Lower leg skin (tissue), 4 donors: ENCODE results near the gene CDRT15. TPM values are rescaled to one million over a fixed set of nuclear protein-coding genes. Genes with fewer than 3 reads are reported as not detected.

Source experiments
- DNase-seq, 2 donors: peaks; one replicate each; pipeline ENCODE4 v3.0.0-alpha.2; 2019; ENCODE audit warnings: low spot score in 2 of 2
- H3K4me3 ChIP-seq: fragments of 200-600 bp; sonication (generic); 2 replicates; pipeline ENCODE4 v1.5.1; 2017; ENCODE audit warnings: mild to moderate bottlenecking, low read depth; ENCODE audit not compliant: poor library complexity, severe bottlenecking
- POLR2A ChIP-seq, 2 donors: fragments of 450-650 bp; IDR thresholded peaks; one replicate each; pipeline ENCODE4 v1.6.1; 2016 to 2017; ENCODE audit warnings: antibody characterized with exemption in 2 of 2, mild to moderate bottlenecking in 1 of 2, moderate library complexity in 1 of 2
- WGBS, 2 donors: methylation state at CpG; one replicate each; pipeline ENCODE4 v1.1.5; 2018; 5-methylcytosine and 5-hydroxymethylcytosine counted together
- intact Hi-C: fragments of 100-400 bp; cut with DNase I; formaldehyde crosslinking; loops from one replicate; pipeline ENCODE4 v1.15.0; 2023; ENCODE audit warnings: low total_unique reads
- total RNA-seq, 4 donors: library from RNA; depleted of rRNA; stranded (reverse); fragments of >200 nt; gene quantifications; one replicate each; pipeline ENCODE4 v1.1.0, GENCODE V29; 2016
- TF ChIP-seq, protein P1 (sequence below), 3 donors: fragments of 450-650 bp; IDR thresholded peaks; one replicate each; pipeline ENCODE4 v1.5.1; 2016; ENCODE audit warnings: antibody characterized with exemption in 3 of 3, mild to moderate bottlenecking in 3 of 3, moderate library complexity in 2 of 3

The CDRT15 gene
- total RNA-seq, 4 donors from 2014 or later: not detected

DNA sequence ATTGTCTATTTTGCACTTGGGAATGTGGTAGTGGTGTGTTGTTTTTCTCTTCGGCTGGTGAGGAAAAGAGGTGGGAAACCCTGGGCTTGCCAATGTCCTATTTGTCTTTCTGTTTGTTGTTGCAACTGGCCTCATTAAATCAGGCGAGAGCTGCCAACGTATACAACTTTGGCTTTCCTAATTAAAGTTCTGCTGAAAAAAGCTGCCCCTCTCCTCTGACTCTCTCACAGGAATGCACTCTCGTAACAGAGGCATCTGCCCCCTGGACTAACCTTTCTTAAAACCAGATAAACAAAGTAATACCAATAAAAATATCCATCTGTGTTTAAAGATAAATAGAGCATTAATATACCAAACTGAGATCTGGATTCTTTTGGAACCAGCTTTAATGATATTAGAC is 7.8 kb downstream of the CDRT15 start:
- no peak overlapping the region for H3K4me3 ChIP-seq
- intact Hi-C loops: no loop called here
- no peak for DNase-seq
- WGBS, 2 donors: 53 to 63% methylated on average over 4 of the region's 4 CpGs
- no peak for TF ChIP-seq POLR2A (IDR thresholded peaks at IDR 0.05)
- TF ChIP-seq, protein P1, sequence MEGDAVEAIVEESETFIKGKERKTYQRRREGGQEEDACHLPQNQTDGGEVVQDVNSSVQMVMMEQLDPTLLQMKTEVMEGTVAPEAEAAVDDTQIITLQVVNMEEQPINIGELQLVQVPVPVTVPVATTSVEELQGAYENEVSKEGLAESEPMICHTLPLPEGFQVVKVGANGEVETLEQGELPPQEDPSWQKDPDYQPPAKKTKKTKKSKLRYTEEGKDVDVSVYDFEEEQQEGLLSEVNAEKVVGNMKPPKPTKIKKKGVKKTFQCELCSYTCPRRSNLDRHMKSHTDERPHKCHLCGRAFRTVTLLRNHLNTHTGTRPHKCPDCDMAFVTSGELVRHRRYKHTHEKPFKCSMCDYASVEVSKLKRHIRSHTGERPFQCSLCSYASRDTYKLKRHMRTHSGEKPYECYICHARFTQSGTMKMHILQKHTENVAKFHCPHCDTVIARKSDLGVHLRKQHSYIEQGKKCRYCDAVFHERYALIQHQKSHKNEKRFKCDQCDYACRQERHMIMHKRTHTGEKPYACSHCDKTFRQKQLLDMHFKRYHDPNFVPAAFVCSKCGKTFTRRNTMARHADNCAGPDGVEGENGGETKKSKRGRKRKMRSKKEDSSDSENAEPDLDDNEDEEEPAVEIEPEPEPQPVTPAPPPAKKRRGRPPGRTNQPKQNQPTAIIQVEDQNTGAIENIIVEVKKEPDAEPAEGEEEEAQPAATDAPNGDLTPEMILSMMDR (IDR thresholded peaks at IDR 0.05): no peak

DNA sequence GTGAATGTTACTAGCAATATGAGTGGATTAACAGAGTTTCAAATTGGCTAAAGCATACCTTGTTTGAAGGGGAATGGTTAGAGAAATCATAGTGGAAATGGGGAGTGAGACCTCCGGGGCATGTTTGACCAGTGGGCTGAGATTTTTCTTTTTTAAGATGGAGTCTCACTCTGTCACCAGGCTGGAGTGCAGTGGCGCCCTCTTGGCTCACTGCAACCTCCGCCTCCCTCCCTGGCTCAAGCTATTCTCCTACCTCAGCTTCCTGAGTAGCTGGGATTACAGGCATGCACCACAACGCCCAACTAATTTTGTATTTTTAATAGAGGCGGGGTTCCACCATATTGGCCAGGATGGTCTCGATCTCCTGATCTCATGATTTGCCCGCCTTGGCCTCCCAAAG is 9.6 kb downstream of the CDRT15 start:
- no peak for DNase-seq
- WGBS, 2 donors: 95 to 97% methylated on average over 7 of the region's 7 CpGs
- no peak overlapping the region for H3K4me3 ChIP-seq
- intact Hi-C loops: no loop called here
- TF ChIP-seq, protein P1 (IDR thresholded peaks at IDR 0.05): no peak
- no peak for TF ChIP-seq POLR2A (IDR thresholded peaks at IDR 0.05)

DNA sequence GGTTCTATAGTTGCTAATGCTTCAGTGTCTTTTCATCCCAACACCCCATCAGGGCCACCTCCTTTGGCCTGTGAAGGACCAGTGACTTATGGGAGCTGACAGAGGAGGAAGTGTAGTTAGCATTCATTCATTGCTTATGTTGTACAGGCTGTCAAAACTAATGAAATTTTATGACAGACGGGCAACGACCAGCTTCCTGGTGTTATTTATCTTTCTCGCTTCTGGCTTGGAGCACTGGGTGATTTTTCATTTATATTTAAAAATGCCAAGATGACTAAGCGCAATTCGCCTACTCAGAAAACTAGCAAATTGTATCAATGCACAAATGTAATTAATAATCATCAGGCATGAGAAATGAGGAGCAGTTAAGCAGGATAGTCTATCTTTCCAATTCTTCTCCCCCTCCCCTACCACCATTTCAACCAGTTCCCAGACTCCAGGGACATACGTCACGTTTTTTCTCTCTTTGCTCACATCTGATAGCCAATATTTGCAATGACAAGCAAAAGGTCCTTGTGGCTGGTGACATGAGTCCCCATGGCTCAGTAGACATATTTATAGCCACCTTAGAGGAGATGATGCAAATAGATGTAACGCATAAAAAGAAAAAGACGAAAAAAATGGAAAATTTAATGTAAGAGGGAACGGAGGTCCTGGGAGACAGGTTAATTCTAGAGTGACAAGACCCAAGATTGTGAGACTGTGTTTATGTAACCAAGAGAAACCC is 11.2 kb downstream of the CDRT15 start:
- DNase-seq: no peak

GRCh38 chr17:14222611-14223010 is 14.1 kb downstream of the CDRT15 start:
- TF ChIP-seq POLR2A (IDR thresholded peaks at IDR 0.05): no peak
- TF ChIP-seq, protein P1 (IDR thresholded peaks at IDR 0.05): no peak
- no peak for DNase-seq
- intact Hi-C loops: no loop called here
- no peak overlapping the region for H3K4me3 ChIP-seq
- 51 to 70% methylated on average over 4 of the region's 4 CpGs for WGBS, 2 donors

More for the DNA sequence above, 11.2 kb downstream of the CDRT15 start:
- no peak overlapping the region for H3K4me3 ChIP-seq
- WGBS, 2 donors: 79 to 80% methylated on average over 10 of the region's 10 CpGs
- TF ChIP-seq, protein P1 (IDR thresholded peaks at IDR 0.05): no peak
- no peak for TF ChIP-seq POLR2A (IDR thresholded peaks at IDR 0.05)
- intact Hi-C loops: no loop called here

- intact Hi-C loops: no loop called here
- no peak overlapping the region for H3K4me3 ChIP-seq
- DNase-seq: no peak
- 82 to 88% methylated on average over 2 of the region's 2 CpGs for WGBS, 2 donors
- no peak for TF ChIP-seq POLR2A (IDR thresholded peaks at IDR 0.05)
Measured at GRCh38 chr17:14214271-14214670, 22.4 kb downstream of the CDRT15 start.

GRCh38 chr17:14212401-14212800 is 24.3 kb downstream of the CDRT15 start:
- TF ChIP-seq, protein P1 (IDR thresholded peaks at IDR 0.05): no peak
- no peak for TF ChIP-seq POLR2A (IDR thresholded peaks at IDR 0.05)
- no peak for DNase-seq
- intact Hi-C loops: no loop called here
- no peak overlapping the region for H3K4me3 ChIP-seq
- WGBS, 2 donors: 93 to 97% methylated on average over 12 of the region's 12 CpGs
